CD4-positive, alpha-beta T cell (primary cell): ENCODE data around the gene TRAK2. TPM values are rescaled to one million over a fixed set of nuclear protein-coding genes. Genes with fewer than 3 reads are reported as not detected.

Source experiments
- ATAC-seq: fragments of 200-7000 bp; cut with Tn5 transposase; one replicate; pipeline ENCODE4 v1.10.0; 2022; ENCODE audit warnings: mild to moderate bottlenecking; ENCODE audit not compliant: poor library complexity
- CTCF ChIA-PET: fragments of 350-600 bp; sonication (Branson Sonifier 250); formaldehyde crosslinking; loops from one replicate; lab custom pipeline; 2021; ENCODE audit warnings: antibody characterized with exemption, inconsistent platforms; lab: Charles Lee
- POLR2A ChIA-PET: fragments of 350-600 bp; sonication (Branson Sonifier 250); formaldehyde crosslinking; loops from one replicate; lab custom pipeline; 2021; ENCODE audit warnings: antibody characterized with exemption, inconsistent platforms; lab: Charles Lee
- DNase-seq, 14 experiments: peaks; one replicate each; pipeline ENCODE4 v3.0.0-alpha.2; 2013 to 2020; ENCODE audit warnings: mixed read lengths in 2 of 14
- H3K27ac ChIP-seq, 2 donors: one replicate each; pipeline versions ENCODE4 v1.5.1 to v1.7.0; 2013; ENCODE audit warnings: low read length in 2 of 2, low read depth in 1 of 2, mild to moderate bottlenecking in 1 of 2
- H3K27me3 ChIP-seq, 2 experiments: 1 replicate in 1 of 2; 2 replicates in 1 of 2; pipeline versions ENCODE4 v1.6.1 to v1.7.0; 2013; ENCODE audit warnings: low read length in 2 of 2, control low read depth in 1 of 2, mild to moderate bottlenecking in 1 of 2, moderate library complexity in 1 of 2; ENCODE audit not compliant: insufficient read depth in 2 of 2, control insufficient read depth in 1 of 2
- H3K36me3 ChIP-seq: one replicate; pipeline ENCODE4 v1.6.1; 2013; ENCODE audit warnings: low read length, control low read depth; ENCODE audit not compliant: insufficient read depth
- H3K4me1 ChIP-seq: one replicate; pipeline ENCODE4 v1.6.1; 2013; ENCODE audit warnings: low read length, control low read depth; ENCODE audit not compliant: insufficient read depth
- H3K4me3 ChIP-seq: one replicate; pipeline ENCODE4 v1.5.1; 2013; ENCODE audit warnings: mild to moderate bottlenecking, low read length, moderate library complexity
- H3K9me3 ChIP-seq, 2 experiments: 1 replicate in 1 of 2; 2 replicates in 1 of 2; pipeline versions ENCODE4 v1.6.1 to v1.7.0; 2013; ENCODE audit warnings: low read length in 2 of 2, mild to moderate bottlenecking in 2 of 2, control low read depth in 1 of 2, moderate library complexity in 1 of 2; ENCODE audit not compliant: control insufficient read depth in 1 of 2, insufficient read depth in 1 of 2
- H3K27ac Mint-ChIP-seq: one replicate; pipeline ENCODE4 v1.8.0; 2020; ENCODE audit warnings: mixed read lengths
- H3K27me3 Mint-ChIP-seq: one replicate; pipeline ENCODE4 v1.8.0; 2021; ENCODE audit warnings: mixed read lengths
- H3K36me3 Mint-ChIP-seq: one replicate; pipeline ENCODE4 v1.8.0; 2021; ENCODE audit warnings: low read depth, mixed read lengths
- H3K4me1 Mint-ChIP-seq: one replicate; pipeline ENCODE4 v1.8.0; 2021; ENCODE audit warnings: low read depth, mixed read lengths
- H3K4me3 Mint-ChIP-seq: one replicate; pipeline ENCODE4 v1.8.0; 2020; ENCODE audit warnings: mild to moderate bottlenecking, mixed read lengths
- H3K9me3 Mint-ChIP-seq: one replicate; pipeline ENCODE4 v1.8.0; 2020; ENCODE audit warnings: mixed read lengths
- CTCF ChIP-seq: fragments of 200-600 bp; IDR thresholded peaks from one replicate; pipeline ENCODE4 v1.8.0; 2022; ENCODE audit warnings: antibody characterized with exemption, mild to moderate bottlenecking
- intact Hi-C, 2 experiments: fragments of 100-400 bp; cut with DNase I in 1 of 2; cut with micrococcal nuclease in 1 of 2; formaldehyde crosslinking; loops; one replicate each; pipeline versions ENCODE4 v1.15.1 to v1.9.0; 2023 to 2025; cut with DNase I, micrococcal nuclease
- total RNA-seq, 174 experiments: library from RNA in 2 of 174; stranded (reverse) in 2 of 174; gene quantifications; one replicate each; pipeline ENCODE4 v1.2.3 and lab custom pipeline; 2021 to 2026

TRAK2 gene
- total RNA-seq, 2 experiments from 2014 or later = 32.5 to 35.6 TPM

DNA sequence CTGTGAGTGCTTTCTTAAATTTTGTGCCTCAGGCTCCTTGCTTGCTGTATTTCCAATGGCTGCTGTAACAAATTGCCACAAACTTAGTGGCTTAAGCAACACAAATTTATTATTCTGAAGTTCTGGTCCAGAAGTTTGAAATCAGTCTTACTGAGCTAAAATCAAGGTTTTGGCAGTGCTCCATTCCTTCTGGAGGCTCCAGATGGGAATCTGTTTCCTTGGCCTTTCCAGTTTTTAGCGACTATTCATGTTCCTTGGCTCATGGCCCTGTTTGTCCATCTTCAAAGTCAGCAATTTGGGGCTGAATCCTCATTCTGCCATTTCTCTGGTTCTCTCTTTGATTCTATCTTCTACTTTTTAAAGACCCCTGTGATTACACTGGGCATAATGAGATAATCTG is 32.1 kb upstream of the TRAK2 start:
- H3K4me1 Mint-ChIP-seq = no peaks in the 10 kb centered on the region
- CTCF ChIA-PET = no interaction called here

GRCh38 chr2:201482543-201482942 is 31.3 kb upstream of the TRAK2 start:
- peaks cover 31% of the 10 kb centered on the region for H3K36me3 Mint-ChIP-seq
- H3K4me3 ChIP-seq = no peak overlapping the region
- no peaks in the 10 kb centered on the region for H3K27me3 Mint-ChIP-seq
- H3K4me1 Mint-ChIP-seq = no peaks in the 10 kb centered on the region
- no peak for TF ChIP-seq CTCF
- no peak overlapping the region for H3K27ac Mint-ChIP-seq
- intact Hi-C loops = no loop called here
- no peaks in the 10 kb centered on the region for H3K4me1 ChIP-seq
- ATAC-seq = no peak
- no peaks in the 10 kb centered on the region for H3K9me3 ChIP-seq
- CTCF ChIA-PET = no interaction called here
- H3K27me3 ChIP-seq = no peaks in the 10 kb centered on the region
- no peak overlapping the region for H3K27ac ChIP-seq
- H3K9me3 Mint-ChIP-seq = peaks cover 2% of the 10 kb centered on the region
- POLR2A ChIA-PET = no interaction called here
- H3K36me3 ChIP-seq = peaks cover 6% of the 10 kb centered on the region
- H3K4me3 Mint-ChIP-seq = no peak overlapping the region
- DNase-seq = no peak

More for the DNA sequence above, 32.1 kb upstream of the TRAK2 start:
- no peaks in the 10 kb centered on the region for H3K27me3 Mint-ChIP-seq
- TF ChIP-seq CTCF = no peak
- Histone ChIP-seq H3K4me1 (no peaks in the 10 kb centered on the region), H3K4me3 (no peak overlapping the region), H3K27me3 (no peaks in the 10 kb centered on the region), H3K27ac (no peak overlapping the region), H3K9me3 (no peaks in the 10 kb centered on the region), H3K36me3 (peaks cover 3% of the 10 kb centered on the region)
- H3K27ac Mint-ChIP-seq = no peak overlapping the region
- H3K36me3 Mint-ChIP-seq = peaks cover 23% of the 10 kb centered on the region
- POLR2A ChIA-PET = no interaction called here
- no peak overlapping the region for H3K4me3 Mint-ChIP-seq
- no peak for DNase-seq
- peaks cover 2% of the 10 kb centered on the region for H3K9me3 Mint-ChIP-seq
- ATAC-seq = no peak
- intact Hi-C loops = no loop called here

- no peaks in the 10 kb centered on the region for H3K4me1 ChIP-seq
- no peak overlapping the region for H3K27ac ChIP-seq
- H3K4me3 ChIP-seq = no peak overlapping the region
- Mint-ChIP-seq H3K4me1 (no peaks in the 10 kb centered on the region), H3K9me3 (no peaks in the 10 kb centered on the region), H3K4me3 (no peak overlapping the region), H3K27me3 (no peaks in the 10 kb centered on the region), H3K36me3 (peaks cover 80% of the 10 kb centered on the region), H3K27ac (no peak overlapping the region)
- H3K27me3 ChIP-seq = no peaks in the 10 kb centered on the region
- peaks cover 31% of the 10 kb centered on the region for H3K36me3 ChIP-seq
- no peak for DNase-seq
- ATAC-seq = no peak
- no peaks in the 10 kb centered on the region for H3K9me3 ChIP-seq
- intact Hi-C loops = no loop called here
- ChIA-PET POLR2A (no interaction called here), CTCF (no interaction called here)
- no peak for TF ChIP-seq CTCF
Observed at GRCh38 chr2:201472411-201472810, 21.2 kb upstream of the TRAK2 start.
